ENCODE results near the gene ACYP1.
A peak's percentile ranks its signal among the peaks of the same experiment; 100 is the strongest.

Gene ACYP1

DNA sequence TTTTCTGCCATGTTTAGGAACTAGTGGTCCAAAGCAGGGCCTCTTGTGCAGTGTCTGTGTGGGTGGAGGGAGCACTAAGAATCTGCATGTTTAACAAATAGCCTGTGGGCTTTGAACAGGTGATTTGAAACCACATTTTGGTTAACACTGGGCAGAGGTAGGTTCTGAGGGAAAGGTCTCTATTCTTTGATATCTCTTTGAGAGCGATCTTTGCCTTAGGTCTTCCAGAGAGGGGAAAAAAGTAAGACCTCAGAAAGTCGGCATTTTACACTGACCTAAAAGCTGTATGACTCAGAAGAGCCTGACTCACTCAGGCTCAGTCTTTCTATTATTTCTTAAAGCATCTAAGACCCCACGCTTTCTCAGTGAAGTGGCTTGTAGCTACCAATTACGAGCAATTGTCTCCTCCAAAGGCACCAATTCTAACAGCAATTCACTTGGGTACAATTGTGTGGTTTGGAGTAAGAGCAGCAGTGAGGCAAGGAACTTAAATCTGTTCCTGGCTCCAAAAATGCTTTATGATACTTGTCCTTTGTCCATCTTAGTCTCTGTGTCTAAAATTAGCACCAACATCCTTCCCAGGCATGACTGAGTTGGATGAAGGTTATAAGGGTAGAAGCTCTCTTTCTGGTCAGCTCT is 52.3 kb downstream of the ACYP1 start:
- TF ChIP-seq, protein P1, sequence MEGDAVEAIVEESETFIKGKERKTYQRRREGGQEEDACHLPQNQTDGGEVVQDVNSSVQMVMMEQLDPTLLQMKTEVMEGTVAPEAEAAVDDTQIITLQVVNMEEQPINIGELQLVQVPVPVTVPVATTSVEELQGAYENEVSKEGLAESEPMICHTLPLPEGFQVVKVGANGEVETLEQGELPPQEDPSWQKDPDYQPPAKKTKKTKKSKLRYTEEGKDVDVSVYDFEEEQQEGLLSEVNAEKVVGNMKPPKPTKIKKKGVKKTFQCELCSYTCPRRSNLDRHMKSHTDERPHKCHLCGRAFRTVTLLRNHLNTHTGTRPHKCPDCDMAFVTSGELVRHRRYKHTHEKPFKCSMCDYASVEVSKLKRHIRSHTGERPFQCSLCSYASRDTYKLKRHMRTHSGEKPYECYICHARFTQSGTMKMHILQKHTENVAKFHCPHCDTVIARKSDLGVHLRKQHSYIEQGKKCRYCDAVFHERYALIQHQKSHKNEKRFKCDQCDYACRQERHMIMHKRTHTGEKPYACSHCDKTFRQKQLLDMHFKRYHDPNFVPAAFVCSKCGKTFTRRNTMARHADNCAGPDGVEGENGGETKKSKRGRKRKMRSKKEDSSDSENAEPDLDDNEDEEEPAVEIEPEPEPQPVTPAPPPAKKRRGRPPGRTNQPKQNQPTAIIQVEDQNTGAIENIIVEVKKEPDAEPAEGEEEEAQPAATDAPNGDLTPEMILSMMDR (IDR thresholded peaks at IDR 0.05; ENCODE audit: low read depth, low read length), result no peak
- no peak overlapping the region for H3K4me3 ChIP-seq (ENCODE audit: low read depth, low read length)

DNA sequence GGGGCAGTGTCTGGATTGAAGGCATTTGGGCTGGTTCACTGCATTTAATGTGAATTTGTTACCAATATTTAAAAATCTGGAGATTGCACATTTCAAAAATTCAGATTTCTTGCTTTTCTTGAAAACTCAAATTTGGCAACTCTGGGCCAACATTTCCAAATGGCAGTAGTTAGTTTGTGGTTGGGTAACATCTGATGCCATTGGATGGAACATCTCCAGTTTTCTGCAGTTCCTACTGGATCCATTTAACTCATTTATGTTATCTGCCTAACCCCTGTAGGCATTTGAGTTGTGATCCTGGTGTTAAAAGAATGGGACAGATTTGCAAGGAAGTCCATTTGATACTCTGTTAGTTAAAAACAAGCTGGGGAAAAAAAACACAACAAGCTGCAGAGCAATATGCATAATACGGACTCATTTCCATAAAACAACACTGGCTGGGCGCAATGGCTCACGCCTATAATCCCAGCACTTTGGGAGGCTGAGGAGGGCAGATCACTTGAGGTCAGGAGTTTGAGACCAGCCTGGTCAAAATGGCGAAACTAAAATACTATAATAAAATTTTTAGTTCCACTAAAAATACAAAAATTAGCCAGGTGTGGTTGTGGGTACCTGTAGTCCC is 53.2 kb downstream of the ACYP1 start:
- no peak overlapping the region for H3K4me3 ChIP-seq (ENCODE audit: low read depth, low read length)
- TF ChIP-seq, protein P1 (IDR thresholded peaks at IDR 0.05; ENCODE audit: low read depth, low read length), result no peak

DNA sequence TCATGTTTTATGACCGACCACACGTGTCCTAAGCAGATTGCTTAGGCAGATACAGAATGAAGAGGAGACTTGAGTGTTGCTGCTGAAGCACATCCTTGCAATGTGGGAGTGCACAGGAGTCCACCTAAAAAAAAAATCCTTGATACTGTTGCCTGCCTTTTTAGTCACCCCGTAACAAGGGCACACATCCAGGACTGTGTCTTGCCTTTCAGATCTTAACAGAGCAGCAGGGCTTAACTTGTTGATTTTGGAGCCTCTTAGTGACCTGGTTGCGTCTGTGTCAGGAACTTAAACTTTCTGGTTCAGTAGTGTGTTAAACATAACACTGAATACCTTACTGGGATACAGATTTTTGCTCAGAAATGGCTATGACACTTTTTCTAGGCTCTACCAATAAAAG is 54.6 kb downstream of the ACYP1 start:
- no peak overlapping the region for H3K4me3 ChIP-seq (ENCODE audit: low read depth, low read length)
- TF ChIP-seq, protein P1 (IDR thresholded peaks at IDR 0.05; ENCODE audit: low read depth, low read length), result no peak

DNA sequence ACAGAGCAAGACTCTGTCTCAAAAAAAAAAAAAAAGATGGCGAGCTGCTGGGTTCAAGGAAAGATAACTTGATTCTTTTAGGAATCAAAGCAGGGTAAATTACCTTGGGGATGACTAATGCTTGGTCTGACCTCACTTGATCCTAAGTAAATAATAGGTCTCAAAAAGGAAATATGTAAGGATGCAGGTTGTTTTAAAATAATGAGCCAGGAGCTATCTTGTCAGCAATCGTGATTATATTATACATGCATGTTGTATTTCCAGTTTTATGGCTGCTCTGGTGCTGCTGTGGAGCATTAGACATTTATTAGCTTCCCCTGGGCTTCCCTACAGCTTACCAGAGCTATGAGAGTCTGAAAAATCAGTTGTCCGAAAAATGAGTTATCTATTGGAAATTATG is 58.5 kb downstream of the ACYP1 start:
- H3K4me3 ChIP-seq (ENCODE audit: low read depth, low read length), result no peak overlapping the region

DNA sequence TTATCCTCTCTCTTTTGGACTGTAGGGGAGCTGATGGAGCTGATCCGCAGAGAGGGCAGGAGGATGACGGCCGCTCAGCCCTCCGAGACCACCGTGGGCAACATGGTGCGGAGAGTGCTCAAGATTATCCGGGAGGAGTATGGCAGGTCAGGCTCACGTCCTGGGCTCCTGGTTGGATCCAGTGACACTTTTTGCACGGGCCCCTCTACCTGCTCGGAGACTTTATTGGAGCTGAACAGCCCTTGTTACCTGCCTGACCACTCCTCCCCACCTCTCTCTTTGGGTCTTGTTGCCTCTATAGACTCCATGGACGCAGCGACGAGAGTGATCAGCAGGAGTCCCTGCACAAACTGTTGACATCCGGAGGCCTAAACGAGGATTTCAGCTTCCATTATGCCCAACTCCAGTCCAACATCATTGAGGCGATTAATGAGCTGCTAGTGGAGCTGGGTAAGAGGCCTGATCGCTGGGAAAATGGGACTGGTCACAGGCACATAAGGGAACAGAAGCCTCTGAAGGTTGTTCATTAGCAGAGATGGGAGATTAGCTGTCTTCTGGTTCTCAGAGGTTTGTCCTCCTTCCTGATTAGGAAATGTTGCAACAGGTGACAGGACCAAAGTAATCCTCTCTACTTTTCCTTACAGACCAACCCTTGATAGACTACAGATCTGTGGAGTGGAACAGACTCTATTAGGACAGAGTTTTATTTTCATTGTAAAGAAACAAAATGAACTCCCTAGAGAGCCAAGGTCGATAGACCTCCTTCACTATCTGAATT is 60.4 kb downstream of the ACYP1 start:
- TF ChIP-seq, protein P1 (IDR thresholded peaks at IDR 0.05; ENCODE audit: low read depth, low read length), result no peak
- H3K4me3 ChIP-seq (ENCODE audit: low read depth, low read length), result peak overlapping the region; percentile 77

More for the DNA sequence above, 58.5 kb downstream of the ACYP1 start:
- TF ChIP-seq, protein P1 (IDR thresholded peaks at IDR 0.05; ENCODE audit: low read depth, low read length), result no peak
